HG03460 (cell line): Measurements from ENCODE around the gene TTLL3.
"Not testable (repeated sequence)": the region's sequence is repeated elsewhere in the genome, so short reads cannot be mapped to it uniquely, and the experiment has no call there.

Experiments used
- ATAC-seq: cut with Tn5 transposase; IDR thresholded peaks from one replicate; pipeline ENCODE4 v1.9.1; 2021; ENCODE audit not compliant: unreplicated experiment

The TTLL3 gene

DNA sequence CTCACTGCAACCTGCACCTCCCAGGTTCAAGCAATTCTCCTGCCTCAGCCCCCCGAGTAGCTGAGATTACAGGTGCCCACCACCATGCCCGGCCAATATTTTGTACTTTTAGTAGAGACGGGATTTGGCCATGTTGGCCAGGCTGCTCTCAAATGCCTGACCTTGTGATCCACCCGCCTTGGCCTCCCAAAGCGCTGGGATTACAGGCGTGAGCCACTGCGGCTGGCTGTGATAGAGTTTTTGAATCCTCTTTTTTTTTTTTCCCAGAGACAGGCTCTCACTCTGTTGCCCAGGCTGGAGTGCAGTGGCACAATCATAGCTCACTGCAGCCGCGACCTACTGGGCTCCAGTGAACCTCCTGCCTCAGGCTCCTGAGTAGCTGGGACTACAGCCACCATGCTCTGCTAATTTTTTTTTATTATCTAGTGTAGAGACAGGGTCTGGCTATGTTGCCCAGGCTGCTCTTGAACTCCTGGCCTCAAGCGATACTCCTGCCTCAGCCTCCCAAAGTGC is 55.1 kb downstream of the TTLL3 start:
- not testable (repeated sequence) for ATAC-seq

DNA sequence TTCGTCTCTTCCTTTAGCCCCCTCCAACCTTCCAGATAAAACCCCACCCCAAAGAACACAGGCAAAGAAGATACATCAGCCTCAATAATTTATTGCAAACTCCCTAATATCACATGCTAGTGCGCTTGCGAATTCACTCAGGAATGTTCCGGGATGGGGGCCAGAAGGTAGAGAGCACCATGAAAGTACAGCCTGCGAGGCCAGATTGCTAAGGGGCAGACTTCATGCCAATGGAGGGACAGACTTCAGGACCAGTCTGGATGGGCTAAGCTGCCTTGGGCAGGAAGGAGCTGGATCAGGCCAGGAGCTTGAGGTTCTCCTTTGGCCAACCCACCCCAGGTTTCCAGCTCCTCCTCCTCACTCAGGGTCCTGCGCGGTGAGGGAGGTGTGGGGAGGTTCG is 56.6 kb downstream of the TTLL3 start:
- ATAC-seq: no peak

GRCh38 chr3:9867106-9867505 is 57.0 kb downstream of the TTLL3 start:
- ATAC-seq: no peak

DNA sequence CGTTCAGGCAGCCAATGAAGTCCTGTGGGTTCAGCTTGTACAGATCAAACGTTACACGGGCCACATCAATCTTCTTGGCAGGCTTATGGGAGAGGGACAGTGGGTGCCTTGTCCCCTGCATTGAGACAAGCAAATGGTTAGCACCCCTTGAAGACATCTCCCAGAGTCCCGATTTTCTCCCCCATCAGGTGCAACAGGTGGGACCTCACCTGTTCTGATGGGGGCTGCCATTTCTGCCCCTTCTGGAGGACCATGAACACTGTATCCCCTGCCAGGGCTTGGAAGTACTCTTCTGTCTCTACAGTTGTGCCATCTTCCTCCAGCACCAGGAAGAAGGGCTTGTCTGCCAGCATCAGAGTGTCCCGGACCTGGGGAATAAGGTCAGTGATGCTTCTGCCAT is 59.9 kb downstream of the TTLL3 start:
- ATAC-seq: no peak

- no peak for ATAC-seq
Observed at GRCh38 chr3:9870978-9871377, 60.9 kb downstream of the TTLL3 start.

- not testable (repeated sequence) for ATAC-seq
Observed at GRCh38 chr3:9872067-9872466, 62.0 kb downstream of the TTLL3 start.

DNA sequence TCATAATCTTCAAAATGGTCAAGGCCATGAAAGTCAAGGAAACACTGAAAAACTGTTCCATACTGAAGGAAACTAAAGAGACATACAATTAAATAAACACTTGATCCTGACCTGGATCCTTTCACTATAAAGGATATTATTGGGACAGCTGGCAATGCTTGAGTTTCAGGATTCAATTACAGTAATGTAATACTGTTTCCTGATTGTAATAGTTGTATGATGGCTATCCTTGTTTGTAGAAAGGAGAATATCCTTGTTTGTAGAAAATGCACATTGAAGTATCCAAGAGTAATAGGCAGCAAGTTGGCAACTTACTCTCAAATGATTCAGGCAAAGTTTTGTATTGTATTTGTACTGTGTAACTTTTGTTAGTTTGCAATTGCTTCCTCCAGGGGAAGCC is 65.4 kb downstream of the TTLL3 start:
- ATAC-seq: no peak

DNA sequence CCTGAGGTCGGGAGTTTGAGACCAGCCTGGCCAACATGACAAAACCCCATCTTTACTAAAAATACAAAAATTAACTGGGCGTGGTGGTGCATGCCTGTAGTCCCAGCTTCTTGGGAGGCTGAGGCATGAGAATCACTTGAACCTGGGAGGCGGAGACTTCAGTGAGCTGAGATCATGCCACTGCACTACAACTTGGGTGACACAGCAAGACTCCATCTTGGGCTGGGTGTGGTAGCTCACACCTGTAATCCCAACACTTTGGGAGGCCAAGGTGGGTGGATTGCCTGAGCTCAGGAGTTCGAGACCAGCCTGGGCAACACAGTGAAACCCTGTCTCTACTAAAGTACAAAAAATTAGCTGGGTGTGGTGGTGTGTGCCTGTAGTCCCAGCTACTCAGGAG is 66.2 kb downstream of the TTLL3 start:
- ATAC-seq: not testable (repeated sequence)

- ATAC-seq: no peak
Observed at GRCh38 chr3:9876991-9877390, 66.9 kb downstream of the TTLL3 start.

- ATAC-seq: no peak
Observed at GRCh38 chr3:9878700-9879099, 68.6 kb downstream of the TTLL3 start.

DNA sequence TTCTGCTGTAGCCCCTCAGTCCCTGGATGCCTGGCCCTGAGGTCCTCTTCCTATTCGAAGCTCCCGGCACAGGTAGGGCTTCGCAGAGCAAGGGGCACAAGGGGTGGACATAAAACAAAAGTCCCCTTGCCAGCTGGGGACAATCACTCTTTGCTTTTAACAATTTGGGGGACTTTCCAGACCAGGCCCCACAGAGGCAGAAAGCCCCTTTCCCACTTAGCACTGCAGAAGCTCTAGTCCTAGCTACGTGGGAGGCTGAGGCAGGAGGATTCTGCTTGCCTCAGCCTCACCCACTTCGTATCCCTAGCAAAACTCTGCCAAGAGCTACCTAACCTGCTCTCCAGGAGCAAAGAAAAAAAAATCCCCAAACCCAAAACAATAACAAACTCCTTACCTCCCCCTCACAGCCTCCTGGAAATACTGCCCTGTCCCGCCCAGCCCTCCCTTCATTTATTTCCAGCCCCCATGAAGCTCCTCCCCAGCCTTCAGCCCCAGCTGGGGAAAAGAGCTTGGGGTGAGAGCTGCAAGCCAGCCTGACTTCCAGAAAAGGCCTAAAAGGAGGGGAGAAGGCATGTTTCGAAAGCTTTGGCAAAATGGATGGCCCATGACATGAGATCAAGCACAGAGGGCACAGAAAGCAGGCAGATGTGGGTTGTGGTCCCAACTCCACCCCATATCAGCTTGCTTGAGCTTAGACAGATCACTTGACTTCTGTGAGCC is 69.9 kb downstream of the TTLL3 start, which contains the start of gene CIDEC:
Gene CIDEC, minus strand, starts transcription at position 424 of the 720 bp plus-strand sequence. CDS start 1,767 bp downstream, outside the sequence.
- no peak for ATAC-seq

GRCh38 chr3:9881441-9881840 is 71.4 kb downstream of the TTLL3 start:
- no peak for ATAC-seq

GRCh38 chr3:9883706-9884554 is 73.9 kb downstream of the TTLL3 start:
- no peak for ATAC-seq

GRCh38 chr3:9884555-9885165 is 74.6 kb downstream of the TTLL3 start:
- ATAC-seq: no peak
